Renal cortex interstitium (tissue), 15 donors: ENCODE data around the gene GNL1. TPM values are rescaled to one million over a fixed set of nuclear protein-coding genes. Genes with fewer than 3 reads are reported as not detected.

Source experiments
- DNase-seq, 11 donors: peaks; one replicate each; pipeline ENCODE4 v3.0.0-alpha.2; 2013; ENCODE audit warnings: low read depth in 9 of 11, low spot score in 4 of 11; ENCODE audit errors: extremely low read depth in 1 of 11
- long read RNA-seq, 16 experiments: transcript quantifications; one replicate each; lab custom pipeline, GENCODE V29; 2026
- polyA plus RNA-seq, 3 donors: library from polyadenylated mRNA; unstranded; fragments of 120-200 nt; gene quantifications; one replicate each; pipeline ENCODE4 v1.2.1, GENCODE V29; 2013; ENCODE audit not compliant: insufficient read length in 3 of 3

GNL1 gene, protein sequence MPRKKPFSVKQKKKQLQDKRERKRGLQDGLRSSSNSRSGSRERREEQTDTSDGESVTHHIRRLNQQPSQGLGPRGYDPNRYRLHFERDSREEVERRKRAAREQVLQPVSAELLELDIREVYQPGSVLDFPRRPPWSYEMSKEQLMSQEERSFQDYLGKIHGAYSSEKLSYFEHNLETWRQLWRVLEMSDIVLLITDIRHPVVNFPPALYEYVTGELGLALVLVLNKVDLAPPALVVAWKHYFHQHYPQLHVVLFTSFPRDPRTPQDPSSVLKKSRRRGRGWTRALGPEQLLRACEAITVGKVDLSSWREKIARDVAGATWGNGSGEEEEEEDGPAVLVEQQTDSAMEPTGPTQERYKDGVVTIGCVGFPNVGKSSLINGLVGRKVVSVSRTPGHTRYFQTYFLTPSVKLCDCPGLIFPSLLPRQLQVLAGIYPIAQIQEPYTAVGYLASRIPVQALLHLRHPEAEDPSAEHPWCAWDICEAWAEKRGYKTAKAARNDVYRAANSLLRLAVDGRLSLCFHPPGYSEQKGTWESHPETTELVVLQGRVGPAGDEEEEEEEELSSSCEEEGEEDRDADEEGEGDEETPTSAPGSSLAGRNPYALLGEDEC
- 100 to 1,000 TPM in 1 of 3 donors, 10 to 100 TPM in 2; 85.3 to 112 (median 98.3) TPM for polyA plus RNA-seq
- long read RNA-seq, donor 1, full-length matches to known transcripts: 4 of 62 reads
- long read RNA-seq, donor 1, partial matches to known transcripts: 58 of 62 reads
- long read RNA-seq, donor 1, other reads (novel, unspliced or antisense): 0 of 62 reads
- long read RNA-seq, donor 2, full-length matches to known transcripts: 6 of 11 reads
- long read RNA-seq, donor 2, partial matches to known transcripts: 5 of 11 reads
- long read RNA-seq, donor 2, other reads (novel, unspliced or antisense): 0 of 11 reads
- long read RNA-seq, donor 3, full-length matches to known transcripts: 14 of 21 reads
- long read RNA-seq, donor 3, partial matches to known transcripts: 7 of 21 reads
- long read RNA-seq, donor 3, other reads (novel, unspliced or antisense): 0 of 21 reads
- long read RNA-seq, donor 4, full-length matches to known transcripts: 16 of 21 reads
- long read RNA-seq, donor 4, partial matches to known transcripts: 5 of 21 reads
- long read RNA-seq, donor 4, other reads (novel, unspliced or antisense): 0 of 21 reads
- long read RNA-seq, donor 5: 0 reads
- long read RNA-seq, donor 6, full-length matches to known transcripts: 7 of 61 reads
- long read RNA-seq, donor 6, partial matches to known transcripts: 54 of 61 reads
- long read RNA-seq, donor 6, other reads (novel, unspliced or antisense): 0 of 61 reads
- long read RNA-seq, donor 7, full-length matches to known transcripts: 7 of 22 reads
- long read RNA-seq, donor 7, partial matches to known transcripts: 15 of 22 reads
- long read RNA-seq, donor 7, other reads (novel, unspliced or antisense): 0 of 22 reads
- long read RNA-seq, donor 8: 0 reads
- long read RNA-seq, donor 9, full-length matches to known transcripts: 16 of 31 reads
- long read RNA-seq, donor 9, partial matches to known transcripts: 15 of 31 reads
- long read RNA-seq, donor 9, other reads (novel, unspliced or antisense): 0 of 31 reads
- long read RNA-seq, donor 10, full-length matches to known transcripts: 5 of 10 reads
- long read RNA-seq, donor 10, partial matches to known transcripts: 5 of 10 reads
- long read RNA-seq, donor 10, other reads (novel, unspliced or antisense): 0 of 10 reads
- long read RNA-seq, donor 11, full-length matches to known transcripts: 8 of 13 reads
- long read RNA-seq, donor 11, partial matches to known transcripts: 5 of 13 reads
- long read RNA-seq, donor 11, other reads (novel, unspliced or antisense): 0 of 13 reads
- long read RNA-seq, donor 12, full-length matches to known transcripts: 5 of 5 reads
- long read RNA-seq, donor 12, partial matches to known transcripts: 0 of 5 reads
- long read RNA-seq, donor 12, other reads (novel, unspliced or antisense): 0 of 5 reads
- long read RNA-seq, donor 13: 0 reads
- long read RNA-seq, donor 14, full-length matches to known transcripts: 11 of 16 reads
- long read RNA-seq, donor 14, partial matches to known transcripts: 5 of 16 reads
- long read RNA-seq, donor 14, other reads (novel, unspliced or antisense): 0 of 16 reads
- long read RNA-seq, donor 15, full-length matches to known transcripts: 3 of 3 reads
- long read RNA-seq, donor 15, partial matches to known transcripts: 0 of 3 reads
- long read RNA-seq, donor 15, other reads (novel, unspliced or antisense): 0 of 3 reads
- long read RNA-seq, donor 16, full-length matches to known transcripts: 26 of 213 reads
- long read RNA-seq, donor 16, partial matches to known transcripts: 178 of 213 reads
- long read RNA-seq, donor 16, other reads (novel, unspliced or antisense): 9 of 213 reads

DNA sequence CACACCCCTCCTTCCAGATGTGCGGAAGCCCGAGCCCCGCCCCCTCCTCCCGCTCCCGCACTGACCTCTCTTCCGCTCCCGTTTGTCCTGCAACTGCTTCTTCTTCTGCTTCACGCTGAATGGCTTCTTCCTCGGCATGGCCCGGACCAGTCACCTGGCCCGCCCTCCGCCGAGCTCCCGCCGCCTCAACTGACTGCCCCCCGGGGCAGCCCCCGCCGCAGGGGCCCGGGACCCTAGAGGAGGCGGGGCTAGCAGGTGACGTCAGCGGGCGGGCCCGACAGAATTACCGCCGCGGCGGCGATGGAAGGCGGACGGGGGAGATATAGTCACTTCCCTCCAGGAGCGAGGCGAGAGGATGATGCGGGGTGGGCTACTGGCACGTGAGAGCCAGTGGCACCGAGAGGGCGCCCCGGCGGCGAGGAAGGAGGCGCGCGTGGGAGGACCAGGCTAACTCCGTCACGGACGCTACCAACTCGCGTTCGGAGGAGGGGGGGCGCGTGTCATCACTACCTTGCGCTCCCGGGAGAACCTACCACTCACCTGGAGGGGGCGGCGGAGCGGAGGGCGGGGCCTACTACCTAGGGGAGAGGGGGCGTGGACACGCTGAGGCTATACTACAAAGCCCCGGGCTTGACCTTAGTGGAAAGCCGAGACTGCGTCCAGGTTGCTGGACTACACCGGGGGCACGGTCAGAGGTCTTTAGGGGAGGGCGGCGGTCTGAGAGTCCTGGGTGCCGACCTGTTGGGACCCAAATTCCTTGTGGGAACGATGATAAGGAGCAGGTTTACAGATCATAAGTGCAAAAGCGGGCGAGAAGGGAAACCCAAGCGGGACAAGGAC is at the start of gene GNL1:
GNL1 (minus strand) TSS at position 424 of the 840 bp plus-strand sequence; CDS start at position 138, 286 bp downstream.
- peak; percentile 76 to 93 (median 88) for DNase-seq

DNA sequence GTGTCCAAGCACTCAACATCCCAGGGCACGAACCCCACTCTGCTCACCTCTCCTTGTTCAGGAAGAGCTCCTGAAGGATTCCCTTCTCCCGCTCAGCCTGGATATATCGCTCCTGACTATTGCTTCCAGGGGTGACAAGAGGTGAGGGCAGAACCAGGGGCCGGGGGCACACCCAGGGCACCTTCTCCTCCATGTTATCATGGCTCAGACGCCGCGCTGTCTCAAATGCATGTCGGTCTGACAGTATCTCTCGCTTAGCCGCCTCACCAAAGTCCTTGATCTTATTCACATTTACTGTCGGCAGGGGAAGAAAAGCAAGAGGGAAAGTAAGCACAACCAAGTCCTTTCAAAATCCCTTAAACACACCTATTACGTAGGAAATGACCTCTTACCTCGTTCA is 47.7 kb upstream of the GNL1 start:
- no peak for DNase-seq

DNA sequence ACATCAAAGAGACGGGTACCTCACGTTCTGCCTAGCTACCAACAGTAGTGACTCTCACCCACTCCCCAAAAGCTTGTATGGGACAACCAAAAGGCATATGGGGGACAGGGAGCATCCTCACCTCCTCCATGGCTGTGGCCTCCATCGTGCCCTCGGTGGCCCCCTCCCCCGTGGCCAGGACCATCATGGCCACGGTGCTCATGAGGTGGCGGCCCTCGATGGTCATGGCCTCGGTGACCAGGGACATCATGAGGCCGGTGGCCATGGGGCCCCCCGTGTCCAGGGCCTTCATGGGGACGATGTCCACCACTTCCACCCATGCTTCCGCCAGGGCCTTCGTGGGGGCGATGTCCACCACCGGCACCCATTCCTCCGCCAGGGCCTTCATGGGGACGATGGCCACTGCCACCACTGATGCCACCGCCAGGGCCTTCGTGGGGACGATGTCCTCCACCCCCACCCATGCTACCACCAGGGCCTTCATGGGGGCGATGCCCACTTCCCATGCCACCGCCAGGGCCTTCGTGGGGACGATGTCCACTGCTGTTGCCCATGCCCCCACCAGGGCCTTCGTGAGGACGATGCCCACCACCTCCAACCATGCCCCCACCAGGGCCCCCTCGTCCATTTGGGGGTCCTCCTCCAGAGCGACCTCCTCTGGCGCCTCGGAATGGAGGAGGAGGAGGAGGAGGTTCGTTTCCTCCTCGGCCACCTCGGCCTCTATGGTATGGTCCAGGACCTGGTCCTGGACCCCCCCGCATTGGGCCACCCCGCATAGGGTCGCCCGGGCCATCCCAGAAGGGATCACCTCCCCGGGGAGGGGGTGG is 45.7 kb upstream of the GNL1 start:
- DNase-seq: no peak

DNA sequence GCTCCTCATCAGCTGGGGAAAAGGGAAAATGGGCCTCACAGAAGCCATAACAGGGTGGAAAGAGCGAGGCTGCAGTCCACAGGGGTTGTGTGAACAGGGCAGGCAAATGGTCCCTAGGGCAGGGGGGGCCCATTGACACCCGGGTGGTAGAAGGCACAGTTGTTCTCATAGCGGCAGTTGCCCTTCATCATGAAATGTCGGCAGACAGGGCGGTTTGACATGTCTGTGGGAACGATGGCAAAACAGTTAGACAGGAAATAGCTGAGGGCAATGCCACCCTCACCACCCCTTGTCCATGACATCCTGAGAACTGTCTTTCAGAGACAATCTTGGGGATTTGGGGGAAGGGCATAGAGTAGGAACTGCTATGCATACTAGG is 45.1 kb upstream of the GNL1 start:
- DNase-seq: no peak

DNA sequence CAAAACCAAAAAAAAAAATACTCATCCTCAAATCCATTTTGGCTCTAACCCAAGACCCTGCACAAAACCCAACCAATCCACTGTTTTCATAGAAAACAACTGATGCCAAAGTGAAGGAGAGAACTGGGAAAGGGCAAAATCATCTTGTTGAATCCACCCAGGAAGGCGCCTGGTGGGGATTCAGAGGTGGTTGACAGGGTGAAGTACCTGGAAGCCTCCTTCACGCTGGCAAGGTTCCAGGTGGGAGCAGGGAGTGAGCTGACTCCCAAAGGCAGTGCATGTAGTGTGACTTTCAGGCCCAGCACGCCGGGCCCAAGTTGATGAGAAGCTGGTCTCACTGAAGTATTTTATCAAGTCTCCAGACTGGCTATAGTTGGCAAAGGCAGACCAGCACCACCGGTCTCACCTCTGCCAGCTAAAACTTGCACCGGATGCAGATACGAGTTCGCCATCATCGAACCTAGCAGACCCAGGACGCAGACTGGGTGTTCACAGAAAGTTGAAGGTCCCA is 44.2 kb upstream of the GNL1 start:
- no peak for DNase-seq

DNA sequence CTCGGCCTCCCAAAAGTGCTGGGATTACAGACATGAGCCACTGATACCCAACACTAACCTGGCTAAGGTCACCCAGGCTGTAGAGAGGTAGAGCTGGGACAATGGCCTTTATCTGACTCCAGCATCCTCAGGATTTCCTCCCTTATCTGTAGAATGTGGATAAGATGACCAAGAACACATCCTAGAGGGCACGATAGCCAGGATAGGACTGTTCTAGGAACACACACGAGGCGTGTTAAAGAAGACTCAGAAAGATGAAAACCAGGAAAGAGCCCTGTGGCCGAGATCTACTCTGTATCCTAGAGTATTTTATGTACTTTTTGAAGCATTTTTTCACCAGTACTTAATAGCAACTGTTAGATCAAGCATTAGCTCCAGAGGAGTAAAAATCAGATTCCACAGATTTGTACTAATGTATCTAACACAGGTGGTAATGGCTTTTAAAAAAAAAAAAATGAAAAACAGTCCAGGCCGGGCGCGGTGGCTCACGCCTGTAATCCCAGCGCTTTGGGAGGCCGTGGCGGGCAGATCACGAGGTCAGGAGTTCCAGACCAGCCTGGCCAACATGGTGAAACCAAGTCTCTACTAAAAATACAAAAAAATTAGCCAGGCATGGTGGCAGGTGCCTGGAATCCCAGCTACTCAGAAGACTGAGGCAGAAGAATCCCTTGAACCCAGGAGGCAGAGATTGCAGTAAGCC is 43.5 kb upstream of the GNL1 start:
- no peak for DNase-seq

DNA sequence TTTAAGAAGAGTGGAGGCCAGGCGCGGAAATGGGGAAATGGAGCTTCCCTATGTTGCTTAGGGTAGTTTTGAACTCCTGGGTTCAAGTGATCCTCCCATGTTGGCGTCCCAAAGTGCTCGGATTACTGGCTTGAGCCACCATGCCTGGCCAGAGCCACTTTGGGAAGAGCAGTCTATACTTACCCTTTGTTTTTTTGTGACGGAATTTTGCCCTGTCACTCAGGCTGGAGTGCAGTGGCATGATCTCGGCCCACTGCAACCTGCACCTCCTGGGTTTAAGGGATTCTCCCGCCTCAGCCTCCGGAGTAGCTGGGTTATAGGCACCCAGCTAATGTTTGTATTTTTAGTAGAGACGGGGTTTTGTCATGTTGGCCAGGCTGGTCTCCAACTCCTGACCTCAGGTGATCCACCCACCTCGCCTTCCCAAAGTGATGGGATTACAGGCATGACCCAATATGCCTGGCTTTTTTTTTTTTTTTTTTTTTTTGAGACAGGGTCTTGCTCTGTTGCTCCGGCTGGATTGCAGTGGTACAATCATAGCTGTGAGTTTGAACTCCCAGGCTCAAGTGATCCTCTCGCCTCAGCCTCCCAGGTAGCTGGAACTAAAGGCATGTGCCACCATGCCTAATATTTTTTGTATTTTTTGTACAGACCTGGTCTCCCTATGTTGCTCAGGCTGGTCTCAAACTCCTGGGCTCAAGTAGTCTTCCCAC is 42.8 kb upstream of the GNL1 start:
- DNase-seq: no peak

DNA sequence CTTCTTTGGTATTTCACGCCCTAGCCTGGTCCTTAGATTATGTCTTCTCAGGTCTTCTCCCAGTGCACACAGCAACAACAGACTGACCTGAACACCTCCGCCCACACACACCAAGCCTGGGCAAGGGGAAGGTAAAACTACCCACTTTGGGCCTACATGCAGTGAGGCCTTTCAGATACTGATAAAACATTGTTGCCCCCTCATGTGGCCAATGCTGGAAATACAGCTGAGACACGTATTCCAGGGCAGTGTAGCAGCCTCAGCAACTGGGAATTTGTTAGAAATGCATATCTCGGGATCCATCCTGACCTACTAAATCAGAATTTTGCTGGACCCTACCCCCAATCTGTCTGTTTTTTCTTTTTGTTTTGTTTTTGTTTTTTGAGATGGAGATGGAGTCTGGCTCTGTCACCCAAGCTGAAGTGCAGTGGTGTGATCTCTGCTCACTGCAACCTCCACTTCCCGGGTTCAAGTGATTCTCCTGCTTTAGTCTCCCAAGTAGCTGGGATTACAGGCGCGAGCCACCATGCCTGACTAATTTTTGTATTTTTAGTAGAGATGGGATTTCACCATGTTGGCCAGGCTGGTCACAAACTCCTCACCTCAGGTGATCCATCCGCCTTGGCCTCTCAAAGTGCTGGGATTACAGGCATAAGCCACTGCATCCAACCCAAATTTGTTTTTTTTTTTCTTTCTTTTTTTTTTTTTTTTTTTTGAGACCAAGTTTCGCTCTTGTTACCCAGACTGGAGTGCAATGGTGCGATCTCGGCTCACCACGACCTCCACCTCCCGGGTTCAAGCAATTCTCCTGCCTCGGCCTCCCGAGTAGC is 41.2 kb upstream of the GNL1 start:
- peak in 6 of 11 donors; percentile 57 to 77 (median 66) for DNase-seq

DNA sequence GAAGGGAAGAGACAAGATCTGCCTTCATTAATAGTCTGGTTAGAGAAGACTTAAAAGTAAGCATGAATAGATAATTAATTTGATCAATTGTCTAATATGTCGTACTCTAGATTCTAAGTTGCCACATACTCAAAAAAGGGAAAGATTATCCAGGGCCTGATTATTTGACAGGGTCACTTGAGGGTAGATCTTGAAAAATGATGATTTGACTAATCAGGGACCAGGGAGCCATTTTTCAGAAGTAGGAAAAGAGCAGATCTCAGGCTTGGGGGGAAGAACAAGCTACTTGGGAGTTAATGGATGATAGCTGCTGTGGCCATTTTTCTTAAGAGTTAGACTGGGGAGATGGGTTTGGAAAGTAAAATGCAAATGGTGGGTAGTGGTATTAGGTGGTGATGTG is 36.0 kb upstream of the GNL1 start:
- no peak for DNase-seq

DNA sequence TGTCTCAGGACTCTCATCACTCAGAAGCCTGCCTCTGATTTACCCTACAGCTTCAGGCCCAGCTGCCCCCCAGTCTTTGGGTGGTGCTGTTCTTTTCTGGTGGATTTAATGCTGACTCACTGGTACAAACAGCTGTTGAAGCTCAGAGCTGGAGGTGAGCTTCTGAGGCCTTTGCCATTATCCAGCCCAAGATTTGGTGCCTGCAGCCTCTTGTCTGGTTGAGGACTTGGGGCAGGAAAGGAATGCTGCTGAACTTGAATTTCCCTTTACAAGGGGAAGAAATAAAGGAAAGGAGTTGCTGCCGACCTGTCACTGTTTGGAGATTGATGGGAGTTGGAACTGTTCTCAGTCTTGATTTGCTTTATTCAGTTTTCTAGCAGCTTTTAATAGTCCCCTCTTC is 34.7 kb upstream of the GNL1 start:
- peak in 3 of 11 donors; percentile 40 to 62 (median 52) for DNase-seq

DNA sequence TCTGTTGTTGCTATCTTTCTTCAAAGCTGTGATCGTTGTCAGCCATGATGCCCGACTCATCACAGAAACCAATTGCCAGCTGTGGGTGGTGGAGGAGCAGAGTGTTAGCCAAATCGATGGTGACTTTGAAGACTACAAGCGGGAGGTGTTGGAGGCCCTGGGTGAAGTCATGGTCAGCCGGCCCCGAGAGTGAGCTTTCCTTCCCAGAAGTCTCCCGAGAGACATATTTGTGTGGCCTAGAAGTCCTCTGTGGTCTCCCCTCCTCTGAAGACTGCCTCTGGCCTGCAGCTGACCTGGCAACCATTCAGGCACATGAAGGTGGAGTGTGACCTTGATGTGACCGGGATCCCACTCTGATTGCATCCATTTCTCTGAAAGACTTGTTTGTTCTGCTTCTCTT is 34.2 kb upstream of the GNL1 start:
- DNase-seq: no peak

DNA sequence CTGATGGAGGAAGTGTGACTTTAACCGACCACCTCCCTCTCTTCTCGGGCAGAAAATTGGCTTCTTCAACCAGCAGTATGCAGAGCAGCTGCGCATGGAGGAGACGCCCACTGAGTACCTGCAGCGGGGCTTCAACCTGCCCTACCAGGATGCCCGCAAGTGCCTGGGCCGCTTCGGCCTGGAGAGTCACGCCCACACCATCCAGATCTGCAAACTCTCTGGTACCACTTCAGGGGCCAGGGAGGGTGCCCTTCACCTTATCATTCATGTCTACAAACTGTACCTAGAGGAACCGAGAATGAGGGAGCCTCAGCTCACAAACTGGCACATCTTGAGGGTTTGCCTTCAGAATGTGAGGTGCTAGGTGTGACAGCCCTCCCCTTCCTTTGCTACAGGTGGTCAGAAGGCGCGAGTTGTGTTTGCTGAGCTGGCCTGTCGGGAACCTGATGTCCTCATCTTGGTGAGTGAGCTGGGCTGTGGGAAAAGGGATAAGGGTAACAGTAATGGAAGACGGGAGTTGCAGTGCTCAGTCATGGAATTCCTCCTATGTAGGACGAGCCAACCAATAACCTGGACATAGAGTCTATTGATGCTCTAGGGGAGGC is 33.6 kb upstream of the GNL1 start:
- no peak for DNase-seq

DNA sequence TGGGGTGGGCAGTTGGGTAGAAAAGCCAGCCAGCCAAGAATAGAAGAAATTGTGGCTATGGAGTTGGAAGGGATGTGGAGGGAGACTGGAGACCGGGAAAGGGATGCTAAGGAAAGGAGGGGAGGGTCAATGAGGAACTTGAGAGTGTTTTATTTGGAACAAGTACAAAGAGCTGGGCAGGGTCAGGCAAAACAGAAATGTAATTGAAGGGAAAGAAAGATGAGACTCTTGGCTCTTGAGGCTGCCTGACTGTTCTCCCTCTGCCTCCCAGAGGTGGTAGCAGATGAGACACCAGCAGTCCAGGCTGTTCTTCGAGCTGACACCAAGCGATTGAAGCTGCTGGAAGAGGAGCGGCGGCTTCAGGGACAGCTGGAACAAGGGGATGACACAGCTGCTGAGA is 27.6 kb upstream of the GNL1 start:
- no peak for DNase-seq
